CD4-positive, alpha-beta memory T cell (primary cell): ENCODE results near the gene GPR161. TPM values are rescaled to one million over a fixed set of nuclear protein-coding genes. Genes with fewer than 3 reads are reported as not detected.
A peak's percentile ranks its signal among the peaks of the same experiment; 100 is the strongest.
"Not testable (repeated sequence)": the region's sequence is repeated elsewhere in the genome, so short reads cannot be mapped to it uniquely, and the experiment has no call there.

ENCODE experiments used
- CTCF ChIA-PET: fragments of 350-600 bp; sonication (Branson Sonifier 250); formaldehyde crosslinking; loops from one replicate; lab custom pipeline; 2021; ENCODE audit warnings: inconsistent platforms; ENCODE audit not compliant: partially characterized antibody; lab: Charles Lee
- POLR2A ChIA-PET: fragments of 350-600 bp; sonication (Branson Sonifier 250); formaldehyde crosslinking; loops from one replicate; lab custom pipeline; 2021; ENCODE audit not compliant: partially characterized antibody; lab: Charles Lee
- DNase-seq, 5 donors: peaks; one replicate each; pipeline versions ENCODE4 v3.0.0 to v3.0.0-alpha.2; 2020 to 2022; ENCODE audit warnings: mixed read lengths in 1 of 5
- H3K27ac ChIP-seq: one replicate; pipeline ENCODE4 v1.7.0; 2013; ENCODE audit warnings: low read depth, low read length
- H3K27me3 ChIP-seq: 2 replicates; pipeline ENCODE4 v1.7.0; 2013; ENCODE audit warnings: mild to moderate bottlenecking, low read length, moderate library complexity; ENCODE audit not compliant: insufficient read depth
- H3K36me3 ChIP-seq: 2 replicates; pipeline ENCODE4 v1.7.0; 2013; ENCODE audit warnings: mild to moderate bottlenecking, low read length, moderate library complexity; ENCODE audit not compliant: insufficient read depth
- H3K4me1 ChIP-seq: 2 replicates; pipeline ENCODE4 v1.7.0; 2013; ENCODE audit warnings: mild to moderate bottlenecking, low read length, moderate library complexity; ENCODE audit not compliant: insufficient read depth
- H3K4me3 ChIP-seq, 2 donors: one replicate each; pipeline ENCODE4 v1.7.0; 2013; ENCODE audit warnings: low read length in 2 of 2, mild to moderate bottlenecking in 1 of 2
- H3K9me3 ChIP-seq, 2 donors: one replicate each; pipeline ENCODE4 v1.7.0; 2013; ENCODE audit warnings: low read length in 2 of 2, control low read depth in 1 of 2; ENCODE audit not compliant: control insufficient read depth in 1 of 2
- H3K27ac Mint-ChIP-seq, 7 donors: one replicate each; pipeline ENCODE4 v1.8.0; 2020 to 2021; ENCODE audit warnings: mixed read lengths in 7 of 7, mild to moderate bottlenecking in 6 of 7, inconsistent platforms in 3 of 7, moderate library complexity in 3 of 7
- H3K27me3 Mint-ChIP-seq, 2 donors: one replicate each; pipeline ENCODE4 v1.8.0; 2020 to 2021; ENCODE audit warnings: mixed read lengths in 2 of 2
- H3K36me3 Mint-ChIP-seq, 2 donors: one replicate each; pipeline ENCODE4 v1.8.0; 2020 to 2021; ENCODE audit warnings: mixed read lengths in 2 of 2, inconsistent platforms in 1 of 2, mild to moderate bottlenecking in 1 of 2
- H3K4me1 Mint-ChIP-seq, 4 donors: one replicate each; pipeline ENCODE4 v1.8.0; 2020 to 2021; ENCODE audit warnings: mixed read lengths in 4 of 4, mild to moderate bottlenecking in 1 of 4
- H3K4me3 Mint-ChIP-seq, 8 donors: one replicate each; pipeline ENCODE4 v1.8.0; 2020 to 2021; ENCODE audit warnings: mixed read lengths in 8 of 8, mild to moderate bottlenecking in 7 of 8, moderate library complexity in 6 of 8, inconsistent platforms in 3 of 8
- H3K9me3 Mint-ChIP-seq, 8 donors: one replicate each; pipeline ENCODE4 v1.8.0; 2020 to 2021; ENCODE audit warnings: mixed read lengths in 8 of 8, mild to moderate bottlenecking in 5 of 8, inconsistent platforms in 3 of 8, moderate library complexity in 1 of 8
- intact Hi-C: fragments of 100-400 bp; cut with micrococcal nuclease; formaldehyde crosslinking; loops from one replicate; pipeline ENCODE4 v1.15.1; 2023
- polyA plus RNA-seq, 2 donors: library from polyadenylated mRNA; unstranded; fragments of 300-500 nt; fragmentation: Illumina TruSeq; gene quantifications; one replicate each; pipeline ENCODE4 v1.2.3, GENCODE V29; 2021
- total RNA-seq, 2 experiments: library from RNA; stranded (reverse); gene quantifications; one replicate each; pipeline ENCODE4 v1.2.3, GENCODE V29; 2021

GPR161 gene
- total and polyA plus RNA-seq, 4 experiments from 2014 or later, result 0.09 to 0.12 (median 0.10) TPM; not detected in 1

DNA sequence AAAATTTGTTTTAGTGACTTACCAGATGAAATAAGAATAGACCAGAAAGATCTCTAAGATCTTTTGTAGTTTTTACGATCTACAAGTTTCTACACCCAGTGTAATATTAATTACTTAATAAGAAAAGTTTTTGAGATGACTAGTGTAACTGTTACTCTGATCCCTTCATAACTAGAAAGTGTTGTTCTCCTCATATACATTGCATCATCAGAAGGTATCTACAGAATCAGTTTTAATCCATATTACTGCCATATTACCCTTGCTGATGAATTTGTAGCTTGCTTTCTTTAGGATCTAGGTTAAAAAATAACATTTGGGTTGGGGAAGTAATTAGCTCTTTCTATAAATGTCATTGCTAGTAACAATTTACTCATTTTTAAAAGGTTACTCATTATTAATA, 72.5 kb downstream of the GPR161 start:
- intact Hi-C loops, result no loop called here
- no peaks in the 10 kb centered on the region for H3K4me1 Mint-ChIP-seq
- H3K36me3 ChIP-seq, result peaks cover 14% of the 10 kb centered on the region
- no peak overlapping the region for H3K27ac Mint-ChIP-seq
- H3K27me3 ChIP-seq, result no peaks in the 10 kb centered on the region
- POLR2A ChIA-PET, result no interaction called here
- H3K9me3 ChIP-seq, result no peaks in the 10 kb centered on the region
- H3K9me3 Mint-ChIP-seq, result no peaks in the 10 kb centered on the region
- no peak for DNase-seq
- H3K4me3 Mint-ChIP-seq, result no peak overlapping the region
- H3K27ac ChIP-seq, result no peak overlapping the region
- CTCF ChIA-PET, result interaction anchor here (4.2 kb wide), 1 partner anchor 19 kb away, joined by 30 read pairs; no protein-coding TSS in a partner anchor
- H3K36me3 Mint-ChIP-seq, result peaks cover 30 to 39% of the 10 kb centered on the region in 2 donors
- H3K4me1 ChIP-seq, result no peaks in the 10 kb centered on the region
- H3K4me3 ChIP-seq, result no peak overlapping the region
- no peaks in the 10 kb centered on the region for H3K27me3 Mint-ChIP-seq

DNA sequence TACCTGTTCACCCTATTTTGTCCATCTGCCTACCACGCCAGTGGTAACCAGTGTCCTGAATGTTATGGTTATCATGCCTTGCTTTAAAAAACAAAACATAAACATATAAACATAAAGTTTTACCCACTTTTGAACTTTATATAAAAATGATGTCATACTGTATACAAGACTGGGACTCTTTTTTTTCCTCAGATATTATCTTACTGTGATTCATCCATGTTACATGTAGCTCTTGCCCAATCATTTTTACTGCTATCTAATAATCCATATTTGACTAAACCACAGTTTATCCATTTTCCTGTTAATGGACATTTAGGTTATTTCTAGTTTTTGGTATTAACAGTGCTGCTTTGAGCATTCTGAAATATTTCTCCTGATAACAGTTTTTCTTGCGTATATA, 78.8 kb downstream of the GPR161 start:
- Histone ChIP-seq H3K36me3 (no peaks in the 10 kb centered on the region), H3K4me3 (no peak overlapping the region), H3K9me3 (no peaks in the 10 kb centered on the region), H3K27ac (no peak overlapping the region), H3K27me3 (no peaks in the 10 kb centered on the region), H3K4me1 (peaks cover 7% of the 10 kb centered on the region)
- no peaks in the 10 kb centered on the region for H3K27me3 Mint-ChIP-seq
- H3K36me3 Mint-ChIP-seq, result peaks cover 10 to 16% of the 10 kb centered on the region in 2 donors
- intact Hi-C loops, result no loop called here
- no peak overlapping the region for H3K4me3 Mint-ChIP-seq
- CTCF ChIA-PET, result interaction anchor here (2.0 kb wide), 1 partner anchor 24 kb away, joined by 7 read pairs; no protein-coding TSS in a partner anchor
- no peak overlapping the region for H3K27ac Mint-ChIP-seq
- POLR2A ChIA-PET, result no interaction called here
- DNase-seq, result no peak
- peaks cover 0 to 4% (median 0%) of the 10 kb centered on the region in 8 donors for H3K9me3 Mint-ChIP-seq
- H3K4me1 Mint-ChIP-seq, result peaks cover 0 to 4% (median 2%) of the 10 kb centered on the region in 4 donors

DNA sequence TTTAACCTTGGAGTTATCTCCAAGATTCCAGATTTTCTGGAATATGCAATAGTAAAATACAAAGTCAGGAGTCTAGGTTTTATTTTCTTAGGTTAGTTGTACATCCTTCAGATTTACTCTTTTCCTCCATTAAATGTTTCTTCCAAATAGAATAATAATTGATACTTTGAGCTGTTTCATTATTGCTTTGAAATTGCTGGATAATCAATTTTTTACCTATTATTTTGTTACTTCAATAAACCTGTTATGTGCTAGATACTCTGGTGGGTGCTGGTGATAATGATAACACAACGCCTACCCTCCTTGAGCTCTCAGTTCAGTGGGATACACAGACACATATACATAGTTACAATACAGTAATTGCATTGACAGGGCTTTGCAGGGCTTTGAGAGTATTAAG, 79.4 kb downstream of the GPR161 start:
- Mint-ChIP-seq H3K27me3 (no peaks in the 10 kb centered on the region), H3K36me3 (peaks cover 11 to 16% of the 10 kb centered on the region in 2 donors), H3K9me3 (peaks cover 0 to 4% (median 0%) of the 10 kb centered on the region in 8 donors), H3K27ac (no peak overlapping the region), H3K4me3 (no peak overlapping the region), H3K4me1 (peaks cover 0 to 4% (median 2%) of the 10 kb centered on the region in 4 donors)
- Histone ChIP-seq H3K4me1 (peaks cover 7% of the 10 kb centered on the region), H3K9me3 (no peaks in the 10 kb centered on the region), H3K36me3 (no peaks in the 10 kb centered on the region), H3K27ac (no peak overlapping the region), H3K4me3 (no peak overlapping the region), H3K27me3 (no peaks in the 10 kb centered on the region)
- no peak for DNase-seq
- CTCF ChIA-PET, result interaction anchor here (2.0 kb wide), 1 partner anchor 25 kb away, joined by 7 read pairs; no protein-coding TSS in a partner anchor
- POLR2A ChIA-PET, result no interaction called here
- intact Hi-C loops, result no loop called here

DNA sequence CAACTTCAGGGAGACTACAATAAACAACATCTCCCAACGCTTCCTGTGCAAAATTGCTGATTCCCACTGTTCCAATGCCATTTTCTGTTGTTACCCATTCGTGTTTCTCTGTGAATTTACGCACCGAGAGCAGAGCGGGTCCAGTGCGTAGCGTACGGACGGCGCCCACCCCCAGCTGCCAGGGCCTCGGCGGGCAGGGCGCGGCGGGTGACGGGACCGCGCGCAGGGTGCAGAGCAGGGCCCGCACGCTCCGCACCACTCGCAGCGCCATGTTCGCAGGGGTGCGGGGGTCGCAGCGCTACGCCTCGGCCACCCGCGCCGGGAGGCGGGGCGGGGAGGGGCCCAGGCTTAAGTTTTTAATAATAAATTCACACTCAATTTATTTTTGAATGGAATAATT, 80.6 kb downstream of the GPR161 start:
- H3K9me3 Mint-ChIP-seq, H3K27ac ChIP-seq, intact Hi-C loops, H3K9me3 ChIP-seq, H3K4me1 ChIP-seq, H3K4me3 ChIP-seq, POLR2A ChIA-PET, H3K27ac Mint-ChIP-seq, H3K27me3 Mint-ChIP-seq, H3K4me1 Mint-ChIP-seq, DNase-seq, H3K36me3 ChIP-seq, H3K4me3 Mint-ChIP-seq, H3K27me3 ChIP-seq: not testable (repeated sequence)
- CTCF ChIA-PET, result interaction anchor here (2.0 kb wide), 1 partner anchor 26 kb away, joined by 7 read pairs; no protein-coding TSS in a partner anchor
- H3K36me3 Mint-ChIP-seq, result peaks cover 11 to 16% of the 10 kb centered on the region in 2 donors

DNA sequence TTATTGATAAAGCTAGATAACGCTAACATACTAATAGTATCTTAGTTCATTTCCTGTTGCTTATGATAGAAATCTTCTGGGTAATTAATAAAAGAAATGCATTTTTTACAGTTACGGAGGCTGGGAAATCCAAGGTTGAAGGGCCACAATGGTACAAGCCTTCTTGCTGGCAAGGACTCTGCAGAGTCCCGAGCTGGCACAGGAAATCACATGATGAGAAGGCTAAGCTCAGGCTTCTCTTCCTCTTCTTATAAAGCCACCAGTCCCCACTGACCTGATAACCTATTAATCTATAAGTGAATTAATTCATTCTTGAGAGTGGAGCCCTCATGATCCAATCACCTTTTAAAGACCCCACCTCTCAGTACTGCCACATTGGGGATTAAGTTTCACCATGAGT, 82.6 kb downstream of the GPR161 start:
- intact Hi-C loops, result no loop called here
- no peak for DNase-seq
- no peaks in the 10 kb centered on the region for H3K9me3 ChIP-seq
- Mint-ChIP-seq H3K27ac (no peak overlapping the region), H3K9me3 (peaks cover 0 to 4% (median 0%) of the 10 kb centered on the region in 8 donors), H3K27me3 (no peaks in the 10 kb centered on the region), H3K4me3 (no peak overlapping the region), H3K36me3 (peaks cover 13 to 17% of the 10 kb centered on the region in 2 donors), H3K4me1 (peaks cover 0 to 4% (median 2%) of the 10 kb centered on the region in 4 donors)
- ChIA-PET CTCF (no interaction called here), POLR2A (no interaction called here)
- H3K4me3 ChIP-seq, result no peak overlapping the region
- H3K27me3 ChIP-seq, result no peaks in the 10 kb centered on the region
- no peak overlapping the region for H3K27ac ChIP-seq
- no peaks in the 10 kb centered on the region for H3K36me3 ChIP-seq
- peaks cover 7% of the 10 kb centered on the region for H3K4me1 ChIP-seq

DNA sequence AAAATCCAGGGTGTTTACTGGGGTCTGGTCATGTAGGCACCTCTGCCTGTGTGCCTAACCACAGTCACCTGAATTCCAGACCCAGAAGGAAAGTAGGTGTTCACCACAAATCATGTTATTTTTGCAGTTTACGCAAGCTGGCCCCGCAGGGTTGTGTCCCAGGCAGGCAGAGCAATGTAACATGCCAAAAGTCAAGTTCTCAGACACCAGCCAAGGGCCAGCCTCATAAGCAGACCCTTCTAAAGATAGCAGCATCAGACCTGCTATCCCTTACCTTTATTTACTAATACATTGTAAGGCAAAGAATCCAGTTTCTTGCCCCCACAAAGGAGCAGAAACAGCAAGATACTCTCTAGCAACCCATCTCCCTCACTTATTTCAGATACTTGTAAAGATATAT, 83.0 kb downstream of the GPR161 start:
- H3K27me3 ChIP-seq, result no peaks in the 10 kb centered on the region
- H3K4me3 ChIP-seq, result no peak overlapping the region
- peaks cover 13 to 18% of the 10 kb centered on the region in 2 donors for H3K36me3 Mint-ChIP-seq
- no peak overlapping the region for H3K4me3 Mint-ChIP-seq
- peaks cover 7% of the 10 kb centered on the region for H3K4me1 ChIP-seq
- no peaks in the 10 kb centered on the region for H3K27me3 Mint-ChIP-seq
- no peaks in the 10 kb centered on the region for H3K36me3 ChIP-seq
- H3K27ac ChIP-seq, result no peak overlapping the region
- intact Hi-C loops, result no loop called here
- peak overlapping the region in 1 of 7 donors; percentile 37 for H3K27ac Mint-ChIP-seq
- DNase-seq, result no peak
- H3K9me3 ChIP-seq, result no peaks in the 10 kb centered on the region
- peaks cover 0 to 4% (median 0%) of the 10 kb centered on the region in 8 donors for H3K9me3 Mint-ChIP-seq
- H3K4me1 Mint-ChIP-seq, result peaks cover 0 to 4% (median 2%) of the 10 kb centered on the region in 4 donors
- ChIA-PET POLR2A (no interaction called here), CTCF (interaction anchor here (1.0 kb wide), 1 partner anchor 29 kb away, joined by 4 read pairs; no protein-coding TSS in a partner anchor)

DNA sequence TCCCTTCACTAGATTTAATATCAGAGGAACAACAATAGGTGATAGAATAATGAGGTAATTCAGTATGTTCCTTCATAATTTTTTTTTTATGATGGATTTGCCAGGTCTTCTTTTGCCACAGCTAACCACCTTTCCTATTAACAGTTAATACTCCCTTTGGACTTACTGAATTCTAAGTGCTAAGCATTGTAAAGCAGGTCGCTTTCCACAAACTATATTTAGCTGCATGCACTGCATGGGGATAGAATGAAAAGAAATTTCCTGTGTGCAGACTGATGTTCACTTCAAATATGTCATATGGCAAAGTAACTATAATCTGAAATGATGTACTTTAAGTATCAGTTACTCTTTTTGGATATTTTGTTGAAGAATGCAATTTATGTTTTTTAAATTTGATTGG, 85.8 kb downstream of the GPR161 start:
- Mint-ChIP-seq H3K4me3 (no peak overlapping the region), H3K36me3 (peaks cover 16 to 21% of the 10 kb centered on the region in 2 donors), H3K9me3 (peaks cover 0 to 3% (median 0%) of the 10 kb centered on the region in 8 donors), H3K27me3 (no peaks in the 10 kb centered on the region), H3K4me1 (peaks cover 0 to 4% (median 2%) of the 10 kb centered on the region in 4 donors), H3K27ac (peak overlapping the region in 1 of 7 donors; percentile 1)
- no peaks in the 10 kb centered on the region for H3K27me3 ChIP-seq
- H3K4me1 ChIP-seq, result peaks cover 7% of the 10 kb centered on the region
- H3K9me3 ChIP-seq, result no peaks in the 10 kb centered on the region
- DNase-seq, result no peak
- no peak overlapping the region for H3K4me3 ChIP-seq
- no peaks in the 10 kb centered on the region for H3K36me3 ChIP-seq
- ChIA-PET POLR2A (interaction anchor here (1.0 kb wide), 1 partner anchor 115 kb away, joined by 3 read pairs; the partner anchor contains the start of gene DCAF6), CTCF (no interaction called here)
- H3K27ac ChIP-seq, result no peak overlapping the region
- intact Hi-C loops, result no loop called here
